ENCODE results near the gene SLC7A9. TPM values are rescaled to one million over a fixed set of nuclear protein-coding genes. Genes with fewer than 3 reads are reported as not detected.
A peak's percentile ranks its signal among the peaks of the same experiment; 100 is the strongest.

SLC7A9 gene
- total and polyA plus RNA-seq, 2 donors (not counting 3 experiments of a cell fraction or from before 2014, with no cell fraction given), result 0.06 TPM; not detected in 1

DNA sequence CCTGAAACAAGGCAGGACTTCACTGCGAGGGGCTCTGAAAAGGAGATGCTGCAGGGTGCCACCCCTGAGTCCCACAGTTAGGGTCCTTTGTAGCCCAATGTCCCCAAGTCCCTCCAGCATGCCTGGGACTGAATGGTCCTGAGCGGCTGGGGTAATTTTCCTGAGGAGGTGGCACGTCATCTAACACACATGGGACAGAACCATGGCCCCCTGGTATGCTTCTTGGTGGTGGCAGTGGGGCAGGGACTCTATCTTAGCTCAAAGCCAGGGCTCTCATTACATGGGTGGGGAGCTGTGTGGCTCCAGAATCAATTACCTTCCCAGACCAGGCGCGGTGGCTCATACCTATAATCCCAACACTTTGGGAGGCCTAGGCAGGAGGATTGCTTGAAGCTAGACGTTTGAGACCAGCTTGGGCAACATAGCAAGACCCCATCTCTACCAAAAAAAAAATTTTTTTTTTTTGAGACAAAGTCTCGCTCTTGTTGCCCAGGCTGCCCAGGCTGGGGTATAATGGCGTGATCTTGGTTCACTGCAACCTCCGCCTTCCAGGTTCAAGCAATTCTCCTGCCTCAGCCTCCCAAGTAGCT lies 7.9 kb upstream of the SLC7A9 start:
- no peaks in the 10 kb centered on the region for H4K20me1 ChIP-seq (replicated peaks; ENCODE audit: control insufficient read depth, extremely low read depth, insufficient read depth, low read length)
- no peak overlapping the region for H3K27ac ChIP-seq (ENCODE audit: insufficient read depth, low read depth, low read length)
- no peaks in the 10 kb centered on the region for H3K27me3 ChIP-seq (ENCODE audit: control insufficient read depth in 2 of 2, insufficient read depth in 2 of 2, low read length in 2 of 2)
- dilution Hi-C loops (cut with MboI; ENCODE audit: extremely low pct_ligation_motif_present, low sequenced_read_pairs), result no loop called here
- H3K9me1 ChIP-seq (replicated peaks; ENCODE audit: control insufficient read depth, extremely low read depth, insufficient read depth, low read length), result no peaks in the 10 kb centered on the region
- H3K9ac ChIP-seq (replicated peaks; ENCODE audit: extremely low read depth, insufficient read depth, low read length), result no peak overlapping the region
- FAIRE-seq (no peak), DNase-seq (ENCODE audit: low read depth, low spot score) (no peak)
- H2AFZ ChIP-seq (ENCODE audit: low read depth, low read length), result no peak overlapping the region
- no peak overlapping the region for H3K4me2 ChIP-seq (ENCODE audit: insufficient read depth, low read length)
- no peaks in the 10 kb centered on the region for H3K4me1 ChIP-seq (ENCODE audit: control insufficient read depth, extremely low read depth, insufficient read depth, low read length)
- POLR2A ChIA-PET, result no interaction called here
- TSS peak; percentile 22 for BruUV-seq (replicated peaks)
- no peaks in the 10 kb centered on the region for H3K79me2 ChIP-seq (ENCODE audit: control insufficient read depth, insufficient read depth, low read length)
- intact Hi-C loops (cut with micrococcal nuclease), result no loop called here
- H3K4me3 ChIP-seq (replicated peaks in 1 of 3; ENCODE audit: insufficient read depth in 1 of 3, low read depth in 1 of 3, low read length in 3 of 3), result no peak overlapping the region
- H3K9me3 ChIP-seq (replicated peaks; ENCODE audit: control insufficient read depth, insufficient read depth, low read length), result no peaks in the 10 kb centered on the region
- TF ChIP-seq MYC (IDR thresholded peaks at IDR 0.05; ENCODE audit: low read depth, low read length), result no peak
- TF ChIP-seq POLR2AphosphoS5 (IDR thresholded peaks at IDR 0.05; ENCODE audit: insufficient read depth, low read depth, low read length), result no peak
- no peak for TF ChIP-seq JUN (IDR thresholded peaks at IDR 0.05; ENCODE audit: borderline replicate concordance, insufficient read depth, insufficient read length, low read depth)
- no peak for TF ChIP-seq GATA2 (IDR thresholded peaks at IDR 0.05; ENCODE audit: insufficient read depth, insufficient read length, low read depth, low read length)
- TF ChIP-seq EZH2 (IDR thresholded peaks at IDR 0.05; ENCODE audit: borderline replicate concordance, low read depth, low read length, severe bottlenecking), result no peak
- TF ChIP-seq, protein P1, sequence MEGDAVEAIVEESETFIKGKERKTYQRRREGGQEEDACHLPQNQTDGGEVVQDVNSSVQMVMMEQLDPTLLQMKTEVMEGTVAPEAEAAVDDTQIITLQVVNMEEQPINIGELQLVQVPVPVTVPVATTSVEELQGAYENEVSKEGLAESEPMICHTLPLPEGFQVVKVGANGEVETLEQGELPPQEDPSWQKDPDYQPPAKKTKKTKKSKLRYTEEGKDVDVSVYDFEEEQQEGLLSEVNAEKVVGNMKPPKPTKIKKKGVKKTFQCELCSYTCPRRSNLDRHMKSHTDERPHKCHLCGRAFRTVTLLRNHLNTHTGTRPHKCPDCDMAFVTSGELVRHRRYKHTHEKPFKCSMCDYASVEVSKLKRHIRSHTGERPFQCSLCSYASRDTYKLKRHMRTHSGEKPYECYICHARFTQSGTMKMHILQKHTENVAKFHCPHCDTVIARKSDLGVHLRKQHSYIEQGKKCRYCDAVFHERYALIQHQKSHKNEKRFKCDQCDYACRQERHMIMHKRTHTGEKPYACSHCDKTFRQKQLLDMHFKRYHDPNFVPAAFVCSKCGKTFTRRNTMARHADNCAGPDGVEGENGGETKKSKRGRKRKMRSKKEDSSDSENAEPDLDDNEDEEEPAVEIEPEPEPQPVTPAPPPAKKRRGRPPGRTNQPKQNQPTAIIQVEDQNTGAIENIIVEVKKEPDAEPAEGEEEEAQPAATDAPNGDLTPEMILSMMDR (IDR thresholded peaks at IDR 0.05; ENCODE audit: extremely low read depth in 1 of 2, insufficient read depth in 1 of 2, low read depth in 1 of 2, low read length in 2 of 2), result no peak
- TF ChIP-seq FOS (IDR thresholded peaks at IDR 0.05; ENCODE audit: borderline replicate concordance, insufficient read depth, low read length), result no peak
- TF ChIP-seq POLR2A (IDR thresholded peaks at IDR 0.05; ENCODE audit: low read depth, low read length), result no peak
- TF ChIP-seq, protein P2, sequence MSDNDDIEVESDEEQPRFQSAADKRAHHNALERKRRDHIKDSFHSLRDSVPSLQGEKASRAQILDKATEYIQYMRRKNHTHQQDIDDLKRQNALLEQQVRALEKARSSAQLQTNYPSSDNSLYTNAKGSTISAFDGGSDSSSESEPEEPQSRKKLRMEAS (IDR thresholded peaks at IDR 0.05; ENCODE audit: insufficient read depth, insufficient read length), result no peak
- no peaks in the 10 kb centered on the region for H3K36me3 ChIP-seq (ENCODE audit: control insufficient read depth in 2 of 2, extremely low read depth in 1 of 2, insufficient read depth in 2 of 2, low read length in 2 of 2)
- CTCF ChIA-PET, result no interaction called here
